Psoas muscle (tissue), 8 donors: ENCODE data around the gene DNAH1. TPM values are rescaled to one million over a fixed set of nuclear protein-coding genes. Genes with fewer than 3 reads are reported as not detected.

ENCODE experiments used
- ATAC-seq, 4 donors: fragments of 200-7000 bp; cut with Tn5 transposase; one replicate each; pipeline ENCODE4 v1.9.1; 2020; ENCODE audit warnings: moderate library complexity in 3 of 4, mild to moderate bottlenecking in 2 of 4
- DNase-seq, 2 donors: peaks; one replicate each; pipeline ENCODE4 v3.0.0-alpha.2; 2020
- H3K27ac ChIP-seq: fragments of 200-600 bp; one replicate; pipeline ENCODE4 v1.8.0; 2022
- H3K27me3 ChIP-seq, 3 donors: fragments of 200-600 bp in 1 of 3; one replicate each; pipeline versions ENCODE4 v1.6.1 to v1.8.0; 2013 to 2022; ENCODE audit warnings: low read length in 2 of 3, mild to moderate bottlenecking in 2 of 3, moderate library complexity in 1 of 3; ENCODE audit not compliant: insufficient read depth in 3 of 3
- H3K36me3 ChIP-seq, 2 donors: fragments of 200-600 bp in 1 of 2; one replicate each; pipeline versions ENCODE4 v1.6.1 to v1.8.0; 2013 to 2022; ENCODE audit warnings: low read depth in 1 of 2, mild to moderate bottlenecking in 1 of 2, moderate library complexity in 1 of 2; ENCODE audit not compliant: insufficient read depth in 1 of 2
- H3K4me1 ChIP-seq: fragments of 200-600 bp; one replicate; pipeline ENCODE4 v1.8.0; 2022
- H3K4me3 ChIP-seq: fragments of 200-600 bp; one replicate; pipeline ENCODE4 v1.8.0; 2022; ENCODE audit warnings: mild to moderate bottlenecking
- H3K9me3 ChIP-seq: fragments of 200-600 bp; one replicate; pipeline ENCODE4 v1.8.0; 2022
- CTCF ChIP-seq: fragments of 200-600 bp; IDR thresholded peaks from one replicate; pipeline ENCODE4 v1.8.0; 2022; ENCODE audit warnings: antibody characterized with exemption
- whole genome bisulfite sequencing, 3 donors: extraction: QIAGEN DNeasy Blood & Tissue Kit; methylation state at CpG; one replicate each; pipeline versions ENCODE4 v1.1.6 to v1.1.7; 2013; 5-methylcytosine and 5-hydroxymethylcytosine counted together
- intact Hi-C, 2 donors: fragments of 100-400 bp; cut with DNase I; formaldehyde crosslinking; loops; one replicate each; pipeline versions ENCODE4 v1.11.0 to v1.14.2; 2022
- polyA plus RNA-seq, 3 donors: library from polyadenylated mRNA; stranded (reverse); fragments of 200-250 nt; gene quantifications; one replicate each; pipeline ENCODE4 v1.2.3, GENCODE V29; 2013
- total RNA-seq, 4 donors: library from RNA; stranded (reverse); fragmentation: NEBNext Ultra II Directional in 2 of 4; extraction: Animal tissue kit (Norgen Biotek cat#: 25700) in 2 of 4; gene quantifications; one replicate each; pipeline versions ENCODE4 v1.2.1 to v1.2.4, GENCODE V29; 2021 to 2023
- donor health status: healthy with polysubstance abuse.
- donor health status: DM: no; HTN: no; CAD: no; lungs with moderate emphysema.
- donor health status: Bipolar disorder and iron deficiency.
- donor health status: healthy.
- donor health status: DM: yes; HTN: yes; CAD: no.
- donor health status: DM: no; HTN: no; CAD: no.
- donor health status: DM: no; HTN: no; CAD: no.
- donor health status: DM: yes; HTN: yes; CAD: no.

DNAH1 gene
- total and polyA plus RNA-seq, 7 donors = 0.77 to 4.1 (median 2.4) TPM

- H3K27ac ChIP-seq = no peak overlapping the region
- H3K4me1 ChIP-seq = no peaks in the 10 kb centered on the region
- 87 to 91% (median 87%) methylated on average over 10 of the region's 10 CpGs for WGBS, 3 donors
- no peak overlapping the region for H3K4me3 ChIP-seq
- DNase-seq (no peak), ATAC-seq (no peak)
- TF ChIP-seq CTCF = no peak
- H3K36me3 ChIP-seq = peaks cover 0 to 17% of the 10 kb centered on the region in 2 donors
- intact Hi-C loops = no loop called here
- H3K27me3 ChIP-seq = no peaks in the 10 kb centered on the region
- H3K9me3 ChIP-seq = no peaks in the 10 kb centered on the region
These were observed 63.9 kb downstream of the DNAH1 start for GRCh38 chr3:52380023-52380422.

- DNase-seq = no peak
- WGBS, 3 donors = 76 to 93% (median 83%) methylated on average over 18 of the region's 18 CpGs
- intact Hi-C loops = no loop called here
- Histone ChIP-seq H3K27ac (no peak overlapping the region), H3K4me1 (no peaks in the 10 kb centered on the region), H3K9me3 (no peaks in the 10 kb centered on the region), H3K4me3 (no peak overlapping the region), H3K27me3 (no peaks in the 10 kb centered on the region), H3K36me3 (peaks cover 0 to 9% of the 10 kb centered on the region in 2 donors)
- TF ChIP-seq CTCF = no peak
- no peak for ATAC-seq
These were observed 65.5 kb downstream of the DNAH1 start for GRCh38 chr3:52381623-52382022.

- DNase-seq (no peak), ATAC-seq (no peak)
- Histone ChIP-seq H3K27ac (no peak overlapping the region), H3K27me3 (no peaks in the 10 kb centered on the region), H3K36me3 (peaks cover 0 to 21% of the 10 kb centered on the region in 2 donors), H3K9me3 (no peaks in the 10 kb centered on the region), H3K4me1 (no peaks in the 10 kb centered on the region), H3K4me3 (no peak overlapping the region)
- 84 to 94% (median 85%) methylated on average over 14 of the region's 14 CpGs for WGBS, 3 donors
- TF ChIP-seq CTCF = no peak
- intact Hi-C loops = no loop called here
These were observed 67.3 kb downstream of the DNAH1 start for GRCh38 chr3:52383446-52383845.

- ATAC-seq = no peak
- Histone ChIP-seq H3K4me1 (no peaks in the 10 kb centered on the region), H3K27ac (no peak overlapping the region), H3K27me3 (no peaks in the 10 kb centered on the region), H3K9me3 (no peaks in the 10 kb centered on the region), H3K4me3 (no peak overlapping the region), H3K36me3 (peaks cover 0 to 28% of the 10 kb centered on the region in 2 donors)
- intact Hi-C loops = no loop called here
- no peak for TF ChIP-seq CTCF
- WGBS, 3 donors = 77 to 84% (median 80%) methylated on average over 9 of the region's 9 CpGs
- no peak for DNase-seq
These were observed 68.1 kb downstream of the DNAH1 start for GRCh38 chr3:52384019-52384761.
